Smooth muscle cell of trachea (primary cell): ENCODE results near the gene CD151. TPM values are rescaled to one million over a fixed set of nuclear protein-coding genes. Genes with fewer than 3 reads are reported as not detected.

Experiments used
- total RNA-seq: library from RNA; depleted of rRNA; stranded (reverse); fragments of >200 nt; gene quantifications from 2 replicates; pipeline ENCODE4 v1.2.1, GENCODE V29; 2014

CD151 gene
- 440 and 727 TPM in 2 replicates for total RNA-seq

DNA sequence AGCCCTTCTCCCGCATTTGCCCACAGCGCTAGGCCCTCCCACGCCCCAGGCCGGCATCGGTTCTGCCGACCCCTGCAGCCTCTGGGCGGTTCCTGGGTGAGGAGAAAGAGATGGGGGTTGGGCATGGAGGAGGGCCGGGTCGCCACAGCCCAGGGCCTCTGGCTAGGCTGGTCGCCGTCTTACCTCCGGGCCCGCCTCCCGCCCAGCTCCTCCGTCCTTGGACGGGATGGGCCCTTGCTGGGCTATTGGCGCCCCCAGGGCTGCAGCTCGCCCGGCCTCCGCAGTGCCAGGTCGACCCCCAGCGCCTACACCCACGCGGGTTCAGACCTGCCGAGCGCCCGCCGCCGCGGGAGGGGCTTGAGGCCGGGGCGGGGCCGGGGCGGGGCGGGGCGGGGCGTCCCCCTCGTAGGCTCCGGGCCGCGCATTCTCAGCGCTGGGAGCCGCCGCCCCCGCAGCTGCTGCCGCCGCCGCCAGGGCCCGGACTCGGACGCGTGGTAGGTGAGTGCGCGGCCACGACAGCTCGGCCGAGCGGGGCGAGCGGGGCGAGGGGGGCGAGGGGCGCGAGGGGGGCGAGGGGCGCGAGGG is at the start of gene CD151:
TSS of gene CD151 (plus strand) at position 424 of the 585 bp plus-strand sequence. CDS start 3,118 bp downstream, outside the sequence.

DNA sequence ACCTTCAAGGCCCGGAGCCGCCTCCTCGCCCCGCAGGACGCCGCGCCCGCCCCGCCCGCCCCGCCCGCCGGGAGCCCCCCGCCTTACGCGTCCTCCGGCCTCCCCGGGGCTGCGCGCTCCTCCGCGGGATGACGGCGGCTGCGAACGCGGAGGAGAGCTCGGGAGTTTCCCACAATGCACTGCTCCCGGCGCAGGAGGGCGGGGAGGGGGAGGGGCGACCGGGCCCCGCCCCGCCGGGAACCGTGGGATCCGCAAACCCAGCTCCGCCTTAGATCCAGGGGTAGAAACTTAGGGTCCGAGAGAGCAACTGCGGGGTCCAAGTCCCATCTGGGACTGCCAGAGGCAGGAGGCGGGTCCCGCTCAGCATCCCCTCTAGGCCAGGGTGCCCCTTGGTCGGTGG is 42.8 kb upstream of the CD151 start, which contains the start of gene CEND1:
TSS of gene CEND1 (minus strand) at position 148 of the 400 bp plus-strand sequence. CDS start 1,514 bp downstream, outside the sequence.

DNA sequence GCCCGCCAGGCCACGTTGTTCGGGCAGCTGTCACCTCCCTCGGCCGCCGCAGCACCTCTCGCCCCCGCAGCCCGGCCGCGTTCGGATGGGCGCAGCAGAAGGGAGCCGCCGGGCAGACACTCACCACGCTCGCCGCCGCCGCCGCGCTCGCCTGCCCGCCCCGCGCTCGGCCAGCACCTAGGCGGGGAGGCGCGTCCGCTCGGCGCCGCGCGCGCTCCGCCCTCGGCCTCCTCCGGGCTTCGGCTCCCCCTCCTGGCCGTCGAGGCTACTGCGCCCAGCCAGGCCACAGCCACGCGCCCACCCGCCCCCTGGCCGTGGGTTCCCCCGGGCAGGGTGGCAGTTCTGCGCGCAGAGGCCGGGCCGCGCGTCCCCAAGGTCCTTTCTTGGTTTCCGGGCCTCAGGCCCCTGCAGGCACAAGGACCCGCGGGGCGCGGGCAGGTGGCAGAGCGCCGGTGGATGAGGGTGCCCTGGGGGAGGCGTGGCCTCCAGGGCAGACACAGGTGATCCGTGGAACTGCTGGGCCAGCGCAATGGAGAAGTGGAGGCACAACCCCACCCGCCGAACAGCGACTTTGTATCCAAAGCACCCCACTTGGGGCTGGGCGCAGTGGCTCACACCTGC is 34.5 kb upstream of the CD151 start, which contains the start of gene SLC25A22:
TSS of gene SLC25A22 (minus strand) at position 189 of the 621 bp plus-strand sequence. CDS start 3,275 bp downstream, outside the sequence.

DNA sequence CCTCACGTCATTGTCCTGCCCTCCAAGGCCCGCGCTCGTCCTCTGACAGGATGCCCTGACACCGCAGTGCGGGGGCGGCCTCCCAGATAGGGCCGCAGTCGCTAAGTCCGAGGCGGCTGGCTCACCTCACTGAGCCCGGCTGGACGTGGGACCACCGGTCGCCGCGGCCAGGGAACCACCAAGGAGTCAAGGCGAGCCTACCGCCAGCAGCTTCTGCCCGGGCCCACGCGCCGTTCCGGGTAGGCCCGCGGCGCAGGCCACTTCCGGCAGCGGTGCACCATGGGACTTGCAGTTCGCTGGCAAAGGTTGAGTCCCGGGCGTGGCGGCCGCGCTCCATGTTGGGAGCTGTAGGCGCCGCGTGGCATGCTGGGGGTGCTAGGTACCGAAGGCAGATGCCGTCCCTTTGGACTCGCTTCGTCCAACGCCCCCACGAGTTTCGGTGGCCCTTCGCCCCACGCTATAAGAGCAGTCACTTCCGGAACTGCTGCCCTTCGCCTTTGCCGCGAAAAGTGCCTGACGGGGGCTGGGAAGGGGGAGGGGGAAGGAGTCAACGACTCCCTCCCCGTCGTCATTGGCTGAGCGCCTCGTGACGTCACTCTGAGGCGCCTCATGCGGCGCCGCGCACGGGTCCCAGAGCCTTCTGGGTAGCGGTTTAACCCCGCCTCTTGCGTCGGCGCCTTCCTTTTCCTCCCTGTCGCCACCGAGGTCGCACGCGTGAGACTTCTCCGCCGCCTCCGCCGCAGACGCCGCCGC is 23.3 kb upstream of the CD151 start, which contains the start of gene RPLP2:
TSS of gene RPLP2 (plus strand) at position 681 of the 753 bp plus-strand sequence. CDS start 268 bp downstream, outside the sequence.

DNA sequence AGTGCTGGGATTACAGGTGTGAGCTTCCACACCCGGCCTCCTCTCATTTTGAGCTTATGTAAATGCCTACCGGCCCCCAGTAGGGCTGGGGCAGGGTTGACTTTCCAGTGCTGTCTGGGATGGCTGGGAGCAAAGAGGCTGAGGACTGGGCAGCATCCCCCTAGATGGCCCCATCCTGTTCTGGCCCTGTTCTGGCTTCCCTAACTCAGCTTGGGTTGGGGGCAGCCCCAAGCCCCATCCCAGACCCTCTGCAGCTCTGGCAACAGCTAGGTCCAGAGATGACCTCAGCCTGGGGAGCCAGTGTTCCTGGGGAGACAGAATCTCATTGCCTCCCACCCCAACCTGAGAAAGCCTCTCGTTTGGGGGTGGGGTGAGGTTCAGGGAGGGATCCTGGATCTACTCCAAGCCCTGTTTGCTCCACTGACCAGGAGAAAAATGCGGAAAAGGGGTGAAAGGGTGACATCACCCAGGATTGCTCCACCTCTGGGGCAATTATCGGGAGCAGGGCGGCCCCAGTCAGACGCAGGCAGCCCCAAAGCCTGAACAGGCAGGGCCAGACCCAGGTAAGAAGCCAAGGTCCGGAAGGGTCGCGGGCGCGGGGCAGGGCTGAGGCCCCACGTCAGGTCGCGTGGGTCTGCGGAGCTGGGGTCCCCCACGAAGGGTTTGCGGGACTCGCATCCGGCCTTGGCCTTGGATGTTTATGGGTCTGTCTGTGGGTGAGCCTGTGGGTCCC is 14.2 kb upstream of the CD151 start, which contains the start of gene PNPLA2:
TSS of gene PNPLA2 (plus strand) at position 519 of the 733 bp plus-strand sequence. CDS start 805 bp downstream, outside the sequence.

DNA sequence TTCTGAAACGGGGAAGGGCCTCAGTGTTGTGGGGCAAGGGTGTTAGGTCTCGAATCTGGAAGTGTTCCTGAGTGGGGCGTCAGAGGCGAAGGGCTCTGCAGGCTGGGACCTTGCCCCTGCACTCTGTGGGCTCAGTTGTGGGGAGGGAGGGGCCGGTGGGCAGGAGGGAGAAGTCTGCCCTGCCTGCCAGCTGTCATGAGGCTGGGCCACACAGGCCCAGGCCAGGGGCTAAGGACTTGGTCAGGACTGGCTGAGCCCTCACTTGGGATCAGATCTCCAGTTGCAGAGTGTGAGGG is 4.9 kb upstream of the CD151 start, which contains the start of gene CRACR2B:
TSS of gene CRACR2B (plus strand) at position 23 of the 296 bp plus-strand sequence. CDS start 689 bp downstream, outside the sequence.

DNA sequence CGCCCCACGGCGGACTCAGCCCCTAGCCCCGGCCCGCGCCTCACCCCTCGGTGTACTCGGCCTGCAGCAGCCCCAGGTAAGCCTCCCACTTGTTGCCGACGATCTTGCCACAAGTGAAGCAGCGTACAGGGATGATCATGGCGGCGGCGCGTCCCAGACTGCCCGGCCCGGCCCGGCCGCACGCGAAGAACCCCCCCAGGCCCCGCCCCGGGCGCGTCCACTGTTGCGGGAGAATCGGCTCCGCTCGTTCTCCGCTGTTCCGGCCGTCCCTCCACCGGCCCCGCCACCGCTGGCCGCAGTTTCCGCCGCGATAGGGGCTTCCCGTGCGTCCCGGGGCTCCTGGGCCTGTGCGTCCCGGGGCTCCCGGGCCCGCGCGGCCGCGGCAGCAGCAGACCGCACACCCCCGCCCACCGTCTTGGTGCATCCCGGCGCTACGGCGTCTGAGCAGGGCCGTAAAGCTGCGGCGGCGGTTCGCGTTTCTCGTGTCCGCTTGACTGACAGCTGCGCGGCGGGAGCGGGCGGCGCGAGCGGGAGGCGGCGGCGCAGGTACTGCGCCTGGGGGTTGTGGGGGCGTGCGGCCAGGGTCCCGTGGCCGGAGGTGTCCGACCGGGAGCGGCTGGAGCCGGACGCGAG is 9.7 kb downstream of the CD151 start, which contains the start of the genes POLR2L and TSPAN4:
TSS of gene POLR2L (minus strand) at position 160 of the 633 bp plus-strand sequence. CDS start at position 139, 21 bp downstream.
TSS of gene TSPAN4 (plus strand) at position 483 of the 633 bp plus-strand sequence. CDS start 7,453 bp downstream, outside the sequence.

Other genes with a start within 250 kb of the CD151 start
- 7.7 and 11.9 TPM in 2 replicates for gene IRF7, start 217.0 kb upstream of the CD151 start, total RNA-seq
- under 0.01 TPM in 1 of 2 replicates, not detected in the other for gene CDHR5, start 208.0 kb upstream of the CD151 start, total RNA-seq
- not detected in 2 replicates for gene SCT, start 205.8 kb upstream of the CD151 start, total RNA-seq
- not detected in 2 replicates for gene DRD4, start 195.7 kb upstream of the CD151 start, total RNA-seq
- 26.6 and 58.4 TPM in 2 replicates for gene DEAF1, start 137.7 kb upstream of the CD151 start, total RNA-seq
- 13.7 and 14.8 TPM in 2 replicates for gene TMEM80, start 137.1 kb upstream of the CD151 start, total RNA-seq
- gene EPS8L2, start 126.7 kb upstream of the CD151 start, total RNA-seq = 68.4 and 125 TPM in 2 replicates
- 166 and 171 TPM in 2 replicates for gene TALDO1, start 85.5 kb upstream of the CD151 start, total RNA-seq
- gene GATD1, start 55.5 kb upstream of the CD151 start, total RNA-seq = 29.7 and 58.1 TPM in 2 replicates
- 2.2 and 2.8 TPM in 2 replicates for gene CEND1, start 42.9 kb upstream of the CD151 start, total RNA-seq
- 16.0 and 33.7 TPM in 2 replicates for gene SLC25A22, start 34.7 kb upstream of the CD151 start, total RNA-seq
- gene PIDD1, start 27.7 kb upstream of the CD151 start, total RNA-seq = 11.2 and 26.1 TPM in 2 replicates
- 271 and 337 TPM in 2 replicates for gene RPLP2, start 23.0 kb upstream of the CD151 start, total RNA-seq
- 25.7 and 47.6 TPM in 2 replicates for gene PNPLA2, start 14.0 kb upstream of the CD151 start, total RNA-seq
- 1.5 and 1.7 TPM in 2 replicates for gene CRACR2B, start 5.0 kb upstream of the CD151 start, total RNA-seq
- gene POLR2L, start 9.6 kb downstream of the CD151 start, total RNA-seq = 96.4 and 291 TPM in 2 replicates
- 207 and 235 TPM in 2 replicates for gene TSPAN4, start 9.9 kb downstream of the CD151 start, total RNA-seq
- 67.3 and 102 TPM in 2 replicates for gene CHID1, start 77.9 kb downstream of the CD151 start, total RNA-seq
- gene AP2A2, start 92.9 kb downstream of the CD151 start, total RNA-seq = 38.3 and 45.8 TPM in 2 replicates
- gene MUC6, start 203.8 kb downstream of the CD151 start, total RNA-seq = under 0.01 TPM in 1 of 2 replicates, not detected in the other
- not detected in 2 replicates for gene MUC2, start 241.9 kb downstream of the CD151 start, total RNA-seq